Stimulated activated CD8-positive, alpha-beta memory T cell treated with anti-CD3 and anti-CD28 coated beads, Interleukin-7, amount 100 ng/mL, for 24 hours (primary cell): ENCODE data around the gene ENTHD1.

ENCODE experiments used
- DNase-seq: peaks from one replicate; pipeline ENCODE4 v3.0.0-alpha.2; 2020; ENCODE audit warnings: low read depth

The ENTHD1 gene

GRCh38 chr22:39845529-39845928 is 48.0 kb downstream of the ENTHD1 start:
- DNase-seq, result no peak

GRCh38 chr22:39839917-39840510 is 53.5 kb downstream of the ENTHD1 start:
- DNase-seq, result no peak

GRCh38 chr22:39839204-39839603 is 54.4 kb downstream of the ENTHD1 start:
- no peak for DNase-seq

GRCh38 chr22:39833610-39834009 is 60.0 kb downstream of the ENTHD1 start:
- DNase-seq, result no peak

GRCh38 chr22:39833093-39833492 is 60.5 kb downstream of the ENTHD1 start:
- no peak for DNase-seq

- DNase-seq, result no peak
These were observed 60.9 kb downstream of the ENTHD1 start for GRCh38 chr22:39832627-39833074.

- no peak for DNase-seq
These were observed 67.9 kb downstream of the ENTHD1 start for GRCh38 chr22:39825661-39826102.

- DNase-seq, result no peak
These were observed 72.6 kb downstream of the ENTHD1 start for GRCh38 chr22:39821008-39821407.

- DNase-seq, result no peak
These were observed 73.3 kb downstream of the ENTHD1 start for GRCh38 chr22:39820256-39820655.

- no peak for DNase-seq
These were observed 74.1 kb downstream of the ENTHD1 start for GRCh38 chr22:39819429-39819828.

GRCh38 chr22:39818094-39818493 is 75.5 kb downstream of the ENTHD1 start:
- DNase-seq, result no peak

- no peak for DNase-seq
These were observed 77.6 kb downstream of the ENTHD1 start for GRCh38 chr22:39815932-39816331.

- DNase-seq, result no peak
These were observed 78.7 kb downstream of the ENTHD1 start for GRCh38 chr22:39814899-39815298.

- no peak for DNase-seq
These were observed 83.6 kb downstream of the ENTHD1 start for GRCh38 chr22:39809772-39810557.

GRCh38 chr22:39808081-39808480 is 85.5 kb downstream of the ENTHD1 start:
- DNase-seq, result peak; percentile 4

- DNase-seq, result no peak
These were observed 87.5 kb downstream of the ENTHD1 start for GRCh38 chr22:39806109-39806508.

- DNase-seq, result no peak
These were observed 88.4 kb downstream of the ENTHD1 start for GRCh38 chr22:39805117-39805516.

- DNase-seq, result no peak
These were observed 90.9 kb downstream of the ENTHD1 start for GRCh38 chr22:39802682-39803081.

GRCh38 chr22:39800790-39801520 is 92.6 kb downstream of the ENTHD1 start:
- no peak for DNase-seq

- DNase-seq, result no peak
These were observed 95.9 kb downstream of the ENTHD1 start for GRCh38 chr22:39797528-39798147.

- DNase-seq, result no peak
These were observed 103.8 kb downstream of the ENTHD1 start for GRCh38 chr22:39789788-39790187.

GRCh38 chr22:39785232-39785631 is 108.3 kb downstream of the ENTHD1 start:
- DNase-seq, result no peak
